ENCODE data around the gene DHRSX. TPM values are rescaled to one million over a fixed set of nuclear protein-coding genes. Genes with fewer than 3 reads are reported as not detected.

DHRSX gene
- total and polyA plus RNA-seq, 9 of the 15 experiments (the other 6 are each of a cell fraction or from before 2014, with no cell fraction given) = 0.59 to 11.0 (median 6.2) TPM

DNA sequence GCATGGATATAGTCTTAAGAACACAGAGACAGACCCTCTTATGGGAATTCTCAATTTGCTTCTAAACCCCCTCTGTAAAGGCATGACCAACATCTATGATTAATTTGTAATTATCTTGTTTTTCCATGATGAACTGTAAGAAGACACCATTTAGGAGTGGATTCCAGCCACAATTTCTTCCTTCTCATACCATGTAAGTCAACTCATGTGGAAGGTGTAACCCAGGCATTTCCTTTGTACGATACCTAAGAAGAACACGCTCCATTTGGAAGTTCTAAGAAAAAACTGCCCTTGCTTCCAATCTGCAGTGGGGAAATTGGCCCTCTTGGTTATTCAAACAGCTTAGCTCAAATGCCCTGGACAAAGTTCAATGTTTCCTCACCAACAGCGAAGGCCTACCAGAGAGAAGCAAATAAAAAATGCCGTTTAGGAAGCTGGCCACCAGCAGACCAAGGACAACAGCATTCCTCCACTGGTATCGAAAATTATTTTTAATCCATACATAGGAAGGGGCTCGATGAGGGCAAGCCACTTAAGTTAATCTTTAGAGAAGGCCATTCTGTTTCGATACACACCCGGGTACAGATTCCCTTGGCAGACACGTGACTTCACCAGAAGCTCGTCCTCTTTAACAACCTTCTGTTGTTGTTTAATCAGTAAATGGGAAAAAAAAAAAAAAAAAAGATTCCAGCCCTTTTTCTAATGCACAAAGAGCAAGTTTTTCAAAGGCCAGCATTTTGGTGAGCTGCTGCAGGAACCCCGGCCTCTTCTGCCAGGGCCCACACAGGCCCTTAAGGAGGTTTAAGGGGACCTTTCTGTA, 2.6 kb downstream of the DHRSX start:
- no TSS peak for BruUV-seq (replicated peaks)
- peak; percentile 2; the same call in 1 of the 3 replicates for ATAC-seq
- Histone ChIP-seq H3K9ac (ENCODE audit: insufficient read depth in 1 of 2, low read depth in 2 of 2, low read length in 2 of 2) (peak overlapping the region; percentile 74 to 75; a peak in 3 of 4 replicates), H3K4me3 (peak overlapping the region; percentile 75), H3K79me2 (ENCODE audit: control insufficient read depth, insufficient read depth, low read length) (peaks cover 50% of the 10 kb centered on the region), H2AFZ (ENCODE audit: low read depth, low read length) (peak overlapping the region; percentile 53), H3K9me1 (ENCODE audit: control insufficient read depth, insufficient read depth, low read length) (no peaks in the 10 kb centered on the region), H3K36me3 (ENCODE audit: control insufficient read depth, insufficient read depth, low read length) (peaks cover 18% of the 10 kb centered on the region; the same call in 2 of the 3 replicates), H3K27me3 (ENCODE audit: control insufficient read depth in 2 of 2, insufficient read depth in 2 of 2, low read length in 2 of 2) (no peaks in the 10 kb centered on the region), H3K4me1 (replicated peaks in 1 of 2; ENCODE audit: control insufficient read depth in 2 of 2, insufficient read depth in 2 of 2, low read length in 2 of 2) (peaks cover 6 to 30% of the 10 kb centered on the region in 2 experiments; a peak in 4 of 5 replicates), H3K9me3 (replicated peaks; ENCODE audit: control insufficient read depth, insufficient read depth, low read depth, low read length) (no peaks in the 10 kb centered on the region), H3K4me2 (ENCODE audit: insufficient read depth, low read length) (peak overlapping the region; percentile 75), H3K27ac (ENCODE audit: extremely low read depth, low read depth, low read length) (peak overlapping the region; percentile 85), H4K20me1 (replicated peaks; ENCODE audit: control insufficient read depth, insufficient read depth, low read length) (no peaks in the 10 kb centered on the region)
- in situ Hi-C loops (cut with MboI) = no loop called here
- POLR2A ChIA-PET = no interaction called here
- no peak for TF ChIP-seq CHCHD3 (CRISPR knock-in tag; IDR thresholded peaks at IDR 0.05)
- TF ChIP-seq RAD51 (IDR thresholded peaks at IDR 0.05; ENCODE audit: borderline replicate concordance, low read depth) = peak; percentile 70; the same call in 1 of the 2 replicates
- TF ChIP-seq, protein P1, sequence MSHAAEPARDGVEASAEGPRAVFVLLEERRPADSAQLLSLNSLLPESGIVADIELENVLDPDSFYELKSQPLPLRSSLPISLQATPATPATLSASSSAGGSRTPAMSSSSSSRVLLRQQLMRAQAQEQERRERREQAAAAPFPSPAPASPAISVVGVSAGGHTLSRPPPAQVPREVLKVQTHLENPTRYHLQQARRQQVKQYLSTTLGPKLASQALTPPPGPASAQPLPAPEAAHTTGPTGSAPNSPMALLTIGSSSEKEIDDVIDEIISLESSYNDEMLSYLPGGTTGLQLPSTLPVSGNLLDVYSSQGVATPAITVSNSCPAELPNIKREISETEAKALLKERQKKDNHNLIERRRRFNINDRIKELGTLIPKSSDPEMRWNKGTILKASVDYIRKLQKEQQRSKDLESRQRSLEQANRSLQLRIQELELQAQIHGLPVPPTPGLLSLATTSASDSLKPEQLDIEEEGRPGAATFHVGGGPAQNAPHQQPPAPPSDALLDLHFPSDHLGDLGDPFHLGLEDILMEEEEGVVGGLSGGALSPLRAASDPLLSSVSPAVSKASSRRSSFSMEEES (CRISPR knock-in tag; IDR thresholded peaks at IDR 0.05) = peak; percentile 30; the same call in 1 of the 2 replicates
- CTCF ChIA-PET (ENCODE audit: low intra/inter-chr PET ratio) = no interaction called here
- no peak for DNase-seq (ENCODE audit: extremely low read depth in 1 of 4, low spot score in 3 of 4)
- intact Hi-C loops (cut with micrococcal nuclease) = no loop called here
- peak; percentile 54 for FAIRE-seq
- 21% methylated on average over 11 of the region's 11 CpGs for WGBS (ENCODE audit: insufficient coverage, low coverage, missing lambda C conversion rate)
